Ovary (tissue), 3 donors: Measurements from ENCODE around the gene CACNG4.

ENCODE experiments used
- CTCF ChIP-seq, 3 donors: fragments of 450-650 bp in 2 of 3; fragments of 200-600 bp in 1 of 3; IDR thresholded peaks; one replicate each; pipeline versions ENCODE4 v1.5.1 to v1.8.0; 2016 to 2022; ENCODE audit warnings: antibody characterized with exemption in 3 of 3, mild to moderate bottlenecking in 1 of 3
- EP300 ChIP-seq: sonication (generic); formaldehyde crosslinking; IDR thresholded peaks from one replicate; pipeline ENCODE4 v1.6.1; 2017; ENCODE audit warnings: antibody characterized with exemption
- POLR2A ChIP-seq: fragments of 450-650 bp; IDR thresholded peaks from one replicate; pipeline ENCODE4 v1.6.1; 2017; ENCODE audit warnings: antibody characterized with exemption, mild to moderate bottlenecking, moderate library complexity
- donor health status: DM: no; HTN: no; CAD: no.

GRCh38 chr17:66953630-66954020 lies 10.9 kb upstream of the CACNG4 start:
- TF ChIP-seq CTCF (IDR thresholded peaks at IDR 0.05): no peak
- TF ChIP-seq POLR2A: no peak
- TF ChIP-seq EP300: no peak
